ENCODE data around the gene GRIN3B. TPM values are rescaled to one million over a fixed set of nuclear protein-coding genes. Genes with fewer than 3 reads are reported as not detected.
"Not testable (repeated sequence)": the region's sequence is repeated elsewhere in the genome, so short reads cannot be mapped to it uniquely, and the experiment has no call there.

Gene GRIN3B, protein sequence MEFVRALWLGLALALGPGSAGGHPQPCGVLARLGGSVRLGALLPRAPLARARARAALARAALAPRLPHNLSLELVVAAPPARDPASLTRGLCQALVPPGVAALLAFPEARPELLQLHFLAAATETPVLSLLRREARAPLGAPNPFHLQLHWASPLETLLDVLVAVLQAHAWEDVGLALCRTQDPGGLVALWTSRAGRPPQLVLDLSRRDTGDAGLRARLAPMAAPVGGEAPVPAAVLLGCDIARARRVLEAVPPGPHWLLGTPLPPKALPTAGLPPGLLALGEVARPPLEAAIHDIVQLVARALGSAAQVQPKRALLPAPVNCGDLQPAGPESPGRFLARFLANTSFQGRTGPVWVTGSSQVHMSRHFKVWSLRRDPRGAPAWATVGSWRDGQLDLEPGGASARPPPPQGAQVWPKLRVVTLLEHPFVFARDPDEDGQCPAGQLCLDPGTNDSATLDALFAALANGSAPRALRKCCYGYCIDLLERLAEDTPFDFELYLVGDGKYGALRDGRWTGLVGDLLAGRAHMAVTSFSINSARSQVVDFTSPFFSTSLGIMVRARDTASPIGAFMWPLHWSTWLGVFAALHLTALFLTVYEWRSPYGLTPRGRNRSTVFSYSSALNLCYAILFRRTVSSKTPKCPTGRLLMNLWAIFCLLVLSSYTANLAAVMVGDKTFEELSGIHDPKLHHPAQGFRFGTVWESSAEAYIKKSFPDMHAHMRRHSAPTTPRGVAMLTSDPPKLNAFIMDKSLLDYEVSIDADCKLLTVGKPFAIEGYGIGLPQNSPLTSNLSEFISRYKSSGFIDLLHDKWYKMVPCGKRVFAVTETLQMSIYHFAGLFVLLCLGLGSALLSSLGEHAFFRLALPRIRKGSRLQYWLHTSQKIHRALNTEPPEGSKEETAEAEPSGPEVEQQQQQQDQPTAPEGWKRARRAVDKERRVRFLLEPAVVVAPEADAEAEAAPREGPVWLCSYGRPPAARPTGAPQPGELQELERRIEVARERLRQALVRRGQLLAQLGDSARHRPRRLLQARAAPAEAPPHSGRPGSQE
- polyA plus RNA-seq, result not detected

DNA sequence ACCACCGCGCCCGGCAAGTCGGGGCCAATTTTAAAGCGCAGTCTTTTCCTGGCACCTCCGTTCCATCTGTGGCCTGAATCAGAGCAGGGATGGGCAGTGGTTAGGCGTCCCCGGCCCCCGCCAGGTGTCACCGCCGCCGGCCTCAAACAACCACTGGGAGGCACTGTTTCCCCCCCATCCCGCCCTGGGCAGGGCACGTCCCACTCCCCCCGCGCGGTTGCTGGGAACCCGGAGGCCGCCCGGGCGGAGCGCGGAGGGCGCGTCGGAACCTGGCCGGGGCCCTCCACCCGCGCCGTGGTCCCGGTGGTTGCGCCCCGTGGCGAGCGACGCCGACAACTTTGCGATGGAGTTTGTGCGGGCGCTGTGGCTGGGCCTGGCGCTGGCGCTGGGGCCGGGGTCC is at the start of gene GRIN3B:
Gene GRIN3B, plus strand, starts transcription at position 325 of the 400 bp plus-strand sequence. Its CDS starts 19 bp downstream, at position 344.
- H3K27me3 Mint-ChIP-seq, result peaks cover 35% of the 10 kb centered on the region
- H3K27ac Mint-ChIP-seq, result peak within 1 kb of the TSS in 1 of 3 donors; percentile 55
- H3K4me3 Mint-ChIP-seq, result peak within 1 kb of the TSS; percentile 8 to 81 (median 44)
- H3K4me1 Mint-ChIP-seq, result peaks cover 0 to 10% (median 7%) of the 10 kb centered on the region in 3 donors
- no peaks in the 10 kb centered on the region for H3K9me3 Mint-ChIP-seq
- H3K36me3 Mint-ChIP-seq, result no peaks in the 10 kb centered on the region

DNA sequence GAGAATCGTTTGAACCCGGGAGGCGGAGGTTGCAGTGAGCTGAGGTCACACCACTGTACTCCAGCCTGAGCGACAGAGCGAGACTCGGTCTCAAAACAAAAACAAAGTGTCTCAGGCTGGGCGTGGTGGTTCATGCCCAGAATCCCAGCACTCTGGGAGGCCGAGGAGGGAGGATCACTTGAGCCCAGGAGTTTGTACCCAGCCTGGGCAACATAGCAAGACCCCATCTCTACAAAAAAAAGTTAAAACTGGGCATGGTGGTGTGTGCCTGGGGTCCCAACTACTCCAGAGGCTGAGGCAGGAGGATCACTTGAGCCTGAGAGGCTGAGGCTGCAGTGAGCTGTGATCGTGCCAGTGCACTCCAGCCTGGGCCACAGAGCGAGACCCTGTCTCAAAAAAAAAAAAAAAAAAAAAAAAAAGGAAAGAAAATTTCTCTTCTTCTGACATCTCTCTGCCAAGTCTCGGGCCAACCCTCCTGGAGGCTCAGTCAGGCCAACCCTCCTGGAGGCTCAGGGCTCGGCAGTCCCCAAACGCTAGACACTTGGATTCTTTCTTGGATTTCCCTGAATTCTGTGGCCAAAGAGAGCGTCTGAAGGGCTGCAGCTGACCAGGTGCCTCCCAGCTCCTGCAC is 48.1 kb upstream of the GRIN3B start:
- H3K27ac Mint-ChIP-seq, result peak overlapping the region; percentile 92 to 97 (median 96)
- peaks cover 20 to 39% (median 30%) of the 10 kb centered on the region in 3 donors for H3K4me1 Mint-ChIP-seq
- H3K27me3 Mint-ChIP-seq, result no peaks in the 10 kb centered on the region
- no peaks in the 10 kb centered on the region for H3K9me3 Mint-ChIP-seq
- peaks cover 2% of the 10 kb centered on the region for H3K36me3 Mint-ChIP-seq
- H3K4me3 Mint-ChIP-seq, result peak overlapping the region; percentile 73 to 92 (median 84)

- Mint-ChIP-seq H3K9me3 (no peaks in the 10 kb centered on the region), H3K36me3 (peaks cover 2% of the 10 kb centered on the region), H3K4me3 (peak overlapping the region; percentile 77 to 93 (median 86)), H3K27ac (peak overlapping the region; percentile 92 to 96 (median 96)), H3K4me1 (peaks cover 13 to 34% (median 24%) of the 10 kb centered on the region in 3 donors), H3K27me3 (no peaks in the 10 kb centered on the region)
Observed at GRCh38 chr19:952680-953444, 47.4 kb upstream of the GRIN3B start.

- H3K4me1 Mint-ChIP-seq, result peaks cover 10 to 30% (median 20%) of the 10 kb centered on the region in 3 donors
- H3K27ac Mint-ChIP-seq, result peak overlapping the region; percentile 86 to 96 (median 92)
- peaks cover 2% of the 10 kb centered on the region for H3K36me3 Mint-ChIP-seq
- H3K27me3 Mint-ChIP-seq, result no peaks in the 10 kb centered on the region
- H3K9me3 Mint-ChIP-seq, result no peaks in the 10 kb centered on the region
- peak overlapping the region; percentile 67 to 93 (median 84) for H3K4me3 Mint-ChIP-seq
Observed at GRCh38 chr19:953445-954271, 46.6 kb upstream of the GRIN3B start.

- H3K27me3 Mint-ChIP-seq, result no peaks in the 10 kb centered on the region
- H3K36me3 Mint-ChIP-seq, result peaks cover 2% of the 10 kb centered on the region
- H3K4me3 Mint-ChIP-seq, result peak overlapping the region; percentile 38 to 89 (median 53)
- H3K4me1 Mint-ChIP-seq, result peaks cover 10 to 33% (median 20%) of the 10 kb centered on the region in 3 donors
- H3K9me3 Mint-ChIP-seq, result no peaks in the 10 kb centered on the region
- H3K27ac Mint-ChIP-seq, result peak overlapping the region; percentile 46 to 96 (median 92)
Observed at GRCh38 chr19:954272-954671, 45.9 kb upstream of the GRIN3B start.

DNA sequence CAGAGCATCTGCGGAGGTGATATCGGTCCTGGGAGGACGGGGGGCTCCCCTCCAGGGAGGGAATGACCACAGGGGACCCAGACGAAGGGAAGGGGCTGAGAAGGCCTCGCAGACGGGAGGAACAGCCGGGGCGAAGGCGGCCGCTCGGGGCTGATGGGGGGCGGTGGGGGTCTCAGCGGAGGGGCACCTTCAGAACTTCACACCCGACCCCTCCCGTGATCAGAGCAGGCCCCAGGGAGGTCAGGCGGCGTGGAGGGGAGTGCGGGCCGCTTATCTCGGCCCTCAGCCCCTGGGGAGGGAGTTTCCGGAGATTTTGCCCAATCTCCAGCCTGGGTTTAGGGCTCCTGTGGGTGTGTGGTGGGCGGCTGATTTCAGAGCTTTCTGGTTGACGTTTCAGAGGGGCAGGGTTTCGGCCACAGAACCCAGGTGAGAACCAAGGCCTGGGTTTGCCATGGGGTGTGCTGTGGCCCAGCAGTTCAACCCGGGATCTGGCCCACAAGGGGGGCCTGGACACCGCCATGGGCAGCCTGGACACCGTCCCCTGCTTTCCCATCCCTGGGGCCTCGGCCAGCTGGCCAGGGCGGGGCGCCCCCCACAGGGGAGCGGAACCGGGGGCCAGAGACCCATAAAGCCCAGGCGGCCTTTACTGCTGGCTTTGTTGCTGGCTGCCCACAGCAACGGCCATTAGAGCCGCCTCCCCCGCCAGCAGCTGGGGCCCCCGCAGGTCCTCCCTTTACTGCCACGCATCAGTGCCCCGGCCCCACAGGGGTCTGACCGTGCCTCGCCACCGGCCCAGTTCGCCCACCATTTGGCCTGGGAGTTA is 45.3 kb upstream of the GRIN3B start:
- no peaks in the 10 kb centered on the region for H3K9me3 Mint-ChIP-seq
- H3K4me3 Mint-ChIP-seq, result peak overlapping the region; percentile 57 to 89 (median 65)
- no peaks in the 10 kb centered on the region for H3K27me3 Mint-ChIP-seq
- peak overlapping the region; percentile 46 to 96 (median 92) for H3K27ac Mint-ChIP-seq
- peaks cover 2% of the 10 kb centered on the region for H3K36me3 Mint-ChIP-seq
- peaks cover 10 to 33% (median 18%) of the 10 kb centered on the region in 3 donors for H3K4me1 Mint-ChIP-seq

GRCh38 chr19:955803-956765 is 44.1 kb upstream of the GRIN3B start:
- no peaks in the 10 kb centered on the region for H3K9me3 Mint-ChIP-seq
- H3K36me3 Mint-ChIP-seq, result peaks cover 2% of the 10 kb centered on the region
- no peaks in the 10 kb centered on the region for H3K27me3 Mint-ChIP-seq
- peak overlapping the region in 1 of 4 donors; percentile 43 for H3K4me3 Mint-ChIP-seq
- H3K4me1 Mint-ChIP-seq, result peaks cover 6 to 26% (median 13%) of the 10 kb centered on the region in 3 donors
- peak overlapping the region in 1 of 3 donors; percentile 92 for H3K27ac Mint-ChIP-seq

DNA sequence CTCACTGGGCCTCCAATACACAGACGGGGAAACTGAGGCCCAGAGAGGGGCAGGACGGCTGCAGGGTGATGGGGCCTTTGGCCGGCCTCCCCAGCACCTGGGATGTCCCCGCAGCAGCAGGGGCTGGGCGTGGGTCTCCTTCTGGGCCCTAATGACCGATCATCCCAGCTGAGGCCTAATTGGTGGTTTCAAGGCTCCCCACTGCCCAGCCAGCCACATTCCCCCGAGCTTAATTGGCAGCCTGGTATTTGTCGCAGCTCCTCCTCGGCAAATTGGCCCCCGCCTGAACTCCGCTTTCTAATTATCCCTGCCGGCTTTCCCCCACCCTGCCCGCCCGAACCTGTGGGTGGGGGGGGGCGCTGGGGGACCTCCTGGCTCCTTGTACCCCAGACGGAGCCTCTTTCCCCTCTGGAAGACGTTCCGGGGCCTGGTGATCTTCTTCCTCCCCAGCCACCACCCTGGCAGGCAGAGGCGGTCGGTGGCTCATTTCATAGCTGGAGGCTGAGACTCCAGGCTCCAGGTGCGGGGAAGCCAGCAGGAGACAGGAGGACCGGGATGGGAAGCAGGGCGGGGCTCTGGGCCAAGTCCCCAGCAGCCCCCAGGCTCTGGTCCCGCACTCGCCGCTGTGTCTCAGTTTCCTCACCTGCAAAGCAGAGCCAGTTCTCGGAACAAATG is 43.3 kb upstream of the GRIN3B start:
- no peaks in the 10 kb centered on the region for H3K27me3 Mint-ChIP-seq
- peaks cover under 1 to 18% (median 8%) of the 10 kb centered on the region in 3 donors for H3K4me1 Mint-ChIP-seq
- H3K4me3 Mint-ChIP-seq, result no peak overlapping the region
- H3K9me3 Mint-ChIP-seq, result no peaks in the 10 kb centered on the region
- H3K36me3 Mint-ChIP-seq, result no peaks in the 10 kb centered on the region
- peak overlapping the region in 1 of 3 donors; percentile 48 for H3K27ac Mint-ChIP-seq

- not testable (repeated sequence) for H3K36me3 Mint-ChIP-seq, H3K4me3 Mint-ChIP-seq, H3K9me3 Mint-ChIP-seq, H3K27me3 Mint-ChIP-seq
- Mint-ChIP-seq H3K4me1 (peaks cover 0 to 14% (median 7%) of the 10 kb centered on the region in 3 donors), H3K27ac (peak overlapping the region in 1 of 3 donors; percentile 48)
Observed at GRCh38 chr19:957578-957977, 42.6 kb upstream of the GRIN3B start.

- peak overlapping the region in 1 of 4 donors; percentile 8 for H3K4me3 Mint-ChIP-seq
- peak overlapping the region in 1 of 3 donors; percentile 51 for H3K27ac Mint-ChIP-seq
- no peaks in the 10 kb centered on the region for H3K36me3 Mint-ChIP-seq
- no peaks in the 10 kb centered on the region for H3K27me3 Mint-ChIP-seq
- H3K9me3 Mint-ChIP-seq, result no peaks in the 10 kb centered on the region
- peaks cover 0 to 11% (median 7%) of the 10 kb centered on the region in 3 donors for H3K4me1 Mint-ChIP-seq
Observed at GRCh38 chr19:958967-959855, 41.0 kb upstream of the GRIN3B start.
